KMS-11 (cell line): ENCODE data around the gene CSNK1D.

ENCODE experiments used
- H2AFZ ChIP-seq: fragments of 200-600 bp; sonication (generic); 2 replicates; pipeline ENCODE4 v1.6.1; 2016; ENCODE audit warnings: antibody characterized with exemption, mixed run types, low read depth
- H3K27ac ChIP-seq: fragments of 200-600 bp; sonication (generic); 2 replicates; pipeline ENCODE4 v1.6.1; 2016; ENCODE audit warnings: mild to moderate bottlenecking, mixed run types
- H3K27me3 ChIP-seq: fragments of 200-600 bp; sonication (generic); 2 replicates; pipeline ENCODE4 v1.6.1; 2017; ENCODE audit warnings: mild to moderate bottlenecking, low read depth, mixed run types, moderate library complexity; ENCODE audit not compliant: insufficient read depth
- H3K36me3 ChIP-seq: fragments of 200-600 bp; sonication (generic); 2 replicates; pipeline ENCODE4 v1.6.1; 2017; ENCODE audit warnings: mild to moderate bottlenecking, mixed run types; ENCODE audit not compliant: insufficient read depth
- H3K4me1 ChIP-seq: fragments of 200-600 bp; sonication (generic); 2 replicates; pipeline ENCODE4 v1.6.1; 2016; ENCODE audit warnings: mild to moderate bottlenecking, low read depth, mixed run types; ENCODE audit not compliant: poor library complexity, severe bottlenecking
- H3K4me2 ChIP-seq: fragments of 200-600 bp; sonication (generic); 2 replicates; pipeline ENCODE4 v1.7.0; 2016; ENCODE audit warnings: mild to moderate bottlenecking, mixed run types
- H3K4me3 ChIP-seq: fragments of 200-600 bp; sonication (generic); IDR thresholded peaks from 2 replicates; pipeline ENCODE4 v1.6.1; 2017; ENCODE audit warnings: low read depth, low read length, mixed read lengths; ENCODE audit not compliant: insufficient read depth
- H3K79me2 ChIP-seq: fragments of 200-600 bp; sonication (generic); 2 replicates; pipeline ENCODE4 v1.6.1; 2016; ENCODE audit warnings: low read depth, mixed run types; ENCODE audit not compliant: insufficient read depth
- H3K9ac ChIP-seq: fragments of 200-600 bp; sonication (generic); 2 replicates; pipeline ENCODE4 v1.6.1; 2016; ENCODE audit warnings: mild to moderate bottlenecking, mixed run types
- H4K20me1 ChIP-seq: fragments of 200-600 bp; sonication (generic); 2 replicates; pipeline ENCODE4 v1.6.1; 2016; ENCODE audit warnings: mild to moderate bottlenecking, mixed run types; ENCODE audit not compliant: insufficient read depth
- TF ChIP-seq, protein P1 (sequence below): fragments of 200-600 bp; sonication (generic); conservative IDR thresholded peaks from 2 replicates; pipeline ENCODE4 v1.6.1; 2017; ENCODE audit warnings: low read depth, mild to moderate bottlenecking, antibody characterized with exemption, low read length, moderate library complexity, mixed read lengths

CSNK1D gene

GRCh38 chr17:82200743-82201497, 72.6 kb downstream of the CSNK1D start:
- H3K4me2 ChIP-seq, result no peak overlapping the region

GRCh38 chr17:82200135-82200534, 73.4 kb downstream of the CSNK1D start:
- Histone ChIP-seq H3K4me2 (no peak overlapping the region), H4K20me1 (no peaks in the 10 kb centered on the region), H3K4me3 (no peak overlapping the region), H3K27ac (no peak overlapping the region), H3K9ac (no peak overlapping the region), H3K79me2 (no peaks in the 10 kb centered on the region), H3K4me1 (peaks cover 9% of the 10 kb centered on the region), H2AFZ (no peak overlapping the region), H3K36me3 (no peaks in the 10 kb centered on the region), H3K27me3 (no peaks in the 10 kb centered on the region)
- TF ChIP-seq, protein P1, sequence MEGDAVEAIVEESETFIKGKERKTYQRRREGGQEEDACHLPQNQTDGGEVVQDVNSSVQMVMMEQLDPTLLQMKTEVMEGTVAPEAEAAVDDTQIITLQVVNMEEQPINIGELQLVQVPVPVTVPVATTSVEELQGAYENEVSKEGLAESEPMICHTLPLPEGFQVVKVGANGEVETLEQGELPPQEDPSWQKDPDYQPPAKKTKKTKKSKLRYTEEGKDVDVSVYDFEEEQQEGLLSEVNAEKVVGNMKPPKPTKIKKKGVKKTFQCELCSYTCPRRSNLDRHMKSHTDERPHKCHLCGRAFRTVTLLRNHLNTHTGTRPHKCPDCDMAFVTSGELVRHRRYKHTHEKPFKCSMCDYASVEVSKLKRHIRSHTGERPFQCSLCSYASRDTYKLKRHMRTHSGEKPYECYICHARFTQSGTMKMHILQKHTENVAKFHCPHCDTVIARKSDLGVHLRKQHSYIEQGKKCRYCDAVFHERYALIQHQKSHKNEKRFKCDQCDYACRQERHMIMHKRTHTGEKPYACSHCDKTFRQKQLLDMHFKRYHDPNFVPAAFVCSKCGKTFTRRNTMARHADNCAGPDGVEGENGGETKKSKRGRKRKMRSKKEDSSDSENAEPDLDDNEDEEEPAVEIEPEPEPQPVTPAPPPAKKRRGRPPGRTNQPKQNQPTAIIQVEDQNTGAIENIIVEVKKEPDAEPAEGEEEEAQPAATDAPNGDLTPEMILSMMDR, result no peak

More at GRCh38 chr17:82200743-82201497, 72.6 kb downstream of the CSNK1D start:
- H3K79me2 ChIP-seq, result no peaks in the 10 kb centered on the region
- TF ChIP-seq, protein P1, result no peak
- H3K36me3 ChIP-seq, result no peaks in the 10 kb centered on the region
- no peaks in the 10 kb centered on the region for H4K20me1 ChIP-seq
- H3K9ac ChIP-seq, result no peak overlapping the region
- peaks cover 16% of the 10 kb centered on the region for H3K4me1 ChIP-seq
- H3K27ac ChIP-seq, result no peak overlapping the region
- H3K27me3 ChIP-seq, result no peaks in the 10 kb centered on the region
- no peak overlapping the region for H2AFZ ChIP-seq
- H3K4me3 ChIP-seq, result no peak overlapping the region

DNA sequence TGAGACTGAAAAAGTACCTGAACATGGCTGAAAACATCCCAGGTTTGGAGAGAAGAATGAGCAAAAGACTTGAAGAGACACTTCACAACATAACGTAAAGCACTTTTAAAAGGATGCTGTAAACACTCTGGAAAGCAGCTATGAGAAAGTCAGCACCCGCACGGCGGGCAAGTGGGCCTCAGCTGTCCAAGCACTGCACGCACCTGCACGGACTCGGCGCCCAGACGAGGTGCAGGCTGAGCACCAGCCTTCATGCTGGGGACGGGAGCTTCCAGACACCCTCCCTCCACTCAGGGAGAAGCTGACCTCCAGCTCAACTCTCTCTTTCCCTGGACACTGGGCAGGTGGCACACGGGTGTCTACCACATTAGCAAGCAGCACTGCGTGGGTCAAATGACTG, 74.0 kb downstream of the CSNK1D start:
- Histone ChIP-seq H3K36me3 (no peaks in the 10 kb centered on the region), H2AFZ (no peak overlapping the region), H4K20me1 (no peaks in the 10 kb centered on the region), H3K79me2 (no peaks in the 10 kb centered on the region), H3K4me3 (no peak overlapping the region), H3K4me2 (no peak overlapping the region), H3K27me3 (no peaks in the 10 kb centered on the region), H3K27ac (no peak overlapping the region), H3K4me1 (peaks cover 9% of the 10 kb centered on the region), H3K9ac (no peak overlapping the region)
- TF ChIP-seq, protein P1, result no peak

- H3K36me3 ChIP-seq, result no peaks in the 10 kb centered on the region
- H4K20me1 ChIP-seq, result no peaks in the 10 kb centered on the region
- TF ChIP-seq, protein P1, result no peak
- H3K79me2 ChIP-seq, result no peaks in the 10 kb centered on the region
- peaks cover 9% of the 10 kb centered on the region for H3K4me1 ChIP-seq
- H3K27me3 ChIP-seq, result no peaks in the 10 kb centered on the region
- no peak overlapping the region for H3K27ac ChIP-seq
- 0 out of 2 replicates have a peak overlapping the region, but pooled peaks have one; percentile 7 for H3K4me2 ChIP-seq
- no peak overlapping the region for H3K9ac ChIP-seq
- H3K4me3 ChIP-seq, result no peak overlapping the region
- H2AFZ ChIP-seq, result no peak overlapping the region
Observed at GRCh38 chr17:82198092-82198491, 75.4 kb downstream of the CSNK1D start.
